Measurements from ENCODE around the gene PTPRC. TPM values are rescaled to one million over a fixed set of nuclear protein-coding genes. Genes with fewer than 3 reads are reported as not detected.

The PTPRC gene
- total RNA-seq, 2 experiments from 2014 or later: 177 to 241 TPM

DNA sequence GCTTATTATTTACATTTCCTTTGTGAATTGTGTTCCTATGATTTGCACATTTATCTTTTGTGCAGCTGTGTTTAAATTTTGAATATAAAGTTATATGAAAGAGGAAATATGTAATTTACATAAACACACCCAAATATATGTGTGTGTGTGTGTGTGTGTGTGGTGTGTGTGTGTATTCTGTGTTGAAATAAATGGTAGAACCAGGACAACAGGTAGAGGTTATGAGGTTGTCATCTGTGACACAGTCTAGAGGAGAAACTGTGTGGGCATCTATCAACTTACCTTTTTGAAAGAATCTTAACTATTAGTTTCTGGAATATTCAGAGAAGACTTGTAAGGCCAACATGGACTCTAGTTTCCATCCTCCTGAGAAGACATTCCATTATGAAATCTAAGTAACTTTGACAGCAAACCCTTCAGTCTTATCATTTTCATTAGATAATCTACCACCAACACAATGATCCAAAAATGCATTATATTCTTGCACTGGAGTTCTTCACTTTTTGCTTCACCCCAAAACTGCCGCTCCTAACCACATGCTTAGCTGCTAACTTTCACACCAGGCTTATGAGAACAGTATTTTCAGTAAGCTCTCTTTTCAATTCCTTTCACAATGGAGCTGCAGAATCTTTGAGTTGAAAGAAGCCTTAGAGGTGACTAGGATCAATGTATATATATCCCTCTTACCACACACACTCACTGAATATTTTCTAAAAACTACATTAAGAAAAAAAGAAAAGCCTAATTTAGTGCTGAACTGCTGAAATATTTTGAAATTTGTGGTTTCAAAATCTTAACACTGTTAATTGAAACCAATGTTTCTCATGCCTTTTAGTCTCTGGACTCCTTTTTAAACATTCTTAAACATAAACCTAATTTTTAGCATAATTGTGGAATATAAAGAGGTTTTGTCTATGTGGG lies 21.8 kb downstream of the PTPRC start:
- Histone ChIP-seq H3K4me3 (ENCODE audit: low read depth, low read length, poor library complexity, severe bottlenecking) (no peak overlapping the region), H3K4me1 (ENCODE audit: insufficient read depth, low read length, poor library complexity, severe bottlenecking) (peaks cover 84% of the 10 kb centered on the region), H3K27ac (ENCODE audit: low read depth, low read length, poor library complexity, severe bottlenecking) (peak overlapping the region; percentile 18), H3K9me2 (ENCODE audit: insufficient read depth, low read length) (no peaks in the 10 kb centered on the region), H3K36me3 (ENCODE audit: insufficient read depth, low read length) (peaks cover 49% of the 10 kb centered on the region), H3K79me2 (ENCODE audit: insufficient read depth, low read depth, low read length) (peaks cover 100% of the 10 kb centered on the region), H2AFZ (ENCODE audit: low read length) (no peak overlapping the region), H3K9me3 (ENCODE audit: low read length) (no peaks in the 10 kb centered on the region), H4K20me1 (ENCODE audit: insufficient read depth, low read length) (peaks cover 6% of the 10 kb centered on the region; the same call in 1 of the 2 replicates), H3K4me2 (ENCODE audit: low read length) (peak overlapping the region; percentile 30)
- TF ChIP-seq EZH2phosphoT487 (IDR thresholded peaks at IDR 0.05; ENCODE audit: borderline replicate concordance, low read depth, low read length): no peak
- TF ChIP-seq, protein P1, sequence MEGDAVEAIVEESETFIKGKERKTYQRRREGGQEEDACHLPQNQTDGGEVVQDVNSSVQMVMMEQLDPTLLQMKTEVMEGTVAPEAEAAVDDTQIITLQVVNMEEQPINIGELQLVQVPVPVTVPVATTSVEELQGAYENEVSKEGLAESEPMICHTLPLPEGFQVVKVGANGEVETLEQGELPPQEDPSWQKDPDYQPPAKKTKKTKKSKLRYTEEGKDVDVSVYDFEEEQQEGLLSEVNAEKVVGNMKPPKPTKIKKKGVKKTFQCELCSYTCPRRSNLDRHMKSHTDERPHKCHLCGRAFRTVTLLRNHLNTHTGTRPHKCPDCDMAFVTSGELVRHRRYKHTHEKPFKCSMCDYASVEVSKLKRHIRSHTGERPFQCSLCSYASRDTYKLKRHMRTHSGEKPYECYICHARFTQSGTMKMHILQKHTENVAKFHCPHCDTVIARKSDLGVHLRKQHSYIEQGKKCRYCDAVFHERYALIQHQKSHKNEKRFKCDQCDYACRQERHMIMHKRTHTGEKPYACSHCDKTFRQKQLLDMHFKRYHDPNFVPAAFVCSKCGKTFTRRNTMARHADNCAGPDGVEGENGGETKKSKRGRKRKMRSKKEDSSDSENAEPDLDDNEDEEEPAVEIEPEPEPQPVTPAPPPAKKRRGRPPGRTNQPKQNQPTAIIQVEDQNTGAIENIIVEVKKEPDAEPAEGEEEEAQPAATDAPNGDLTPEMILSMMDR (conservative IDR thresholded peaks at IDR 0.05; ENCODE audit: low read length): no peak
- DNase-seq (ENCODE audit: low spot score): no peak
- intact Hi-C loops (cut with micrococcal nuclease; ENCODE audit: unreplicated experiment): no loop called here
- no TSS peak for BruUV-seq (replicated peaks)
- ChIA-PET POLR2A (interaction anchor here (0.6 to 3.6 kb wide), 11 partner anchors 8 to 62 kb away, joined by 3 to 19 read pairs (median 4); partner anchors contain the start of gene PTPRC), CTCF (ENCODE audit: unreplicated experiment) (no interaction called here)

DNA sequence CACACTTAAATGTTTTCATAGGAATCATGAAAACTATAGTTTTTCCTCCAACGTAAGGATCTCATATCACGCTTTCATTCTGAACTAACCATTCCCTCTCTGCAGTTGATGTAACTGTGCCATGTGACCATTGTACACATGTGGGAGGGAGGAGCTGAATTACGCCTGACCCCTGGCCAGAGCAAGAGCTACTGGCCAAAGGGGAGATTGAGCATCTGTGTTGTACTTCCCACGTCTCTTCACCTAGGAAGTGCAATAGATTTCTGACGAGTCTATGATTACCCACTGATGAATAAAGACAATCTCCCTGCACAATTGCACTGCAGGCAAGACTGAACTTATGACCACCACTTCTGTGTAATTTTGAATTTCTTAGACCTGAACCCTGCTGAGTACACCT lies 24.0 kb downstream of the PTPRC start:
- intact Hi-C loops (cut with micrococcal nuclease; ENCODE audit: unreplicated experiment): no loop called here
- POLR2A ChIA-PET: interaction anchor here (0.6 to 1.8 kb wide), 22 partner anchors 9 to 893 kb away, joined by 3 to 11 read pairs (median 4); partner anchors contain the start of gene PTPRC
- Histone ChIP-seq H2AFZ (ENCODE audit: low read length) (no peak overlapping the region), H3K9me2 (ENCODE audit: insufficient read depth, low read length) (no peaks in the 10 kb centered on the region), H3K36me3 (ENCODE audit: insufficient read depth, low read length) (peaks cover 68% of the 10 kb centered on the region), H3K4me3 (ENCODE audit: low read depth, low read length, poor library complexity, severe bottlenecking) (no peak overlapping the region), H3K9me3 (ENCODE audit: low read length) (no peaks in the 10 kb centered on the region), H3K4me1 (ENCODE audit: insufficient read depth, low read length, poor library complexity, severe bottlenecking) (peaks cover 74% of the 10 kb centered on the region), H3K27ac (ENCODE audit: low read depth, low read length, poor library complexity, severe bottlenecking) (peak overlapping the region; percentile 46), H3K4me2 (ENCODE audit: low read length) (peak overlapping the region; percentile 79), H4K20me1 (ENCODE audit: insufficient read depth, low read length) (peaks cover 3% of the 10 kb centered on the region; the same call in 1 of the 2 replicates), H3K79me2 (ENCODE audit: insufficient read depth, low read depth, low read length) (peaks cover 100% of the 10 kb centered on the region)
- TF ChIP-seq EZH2phosphoT487 (IDR thresholded peaks at IDR 0.05; ENCODE audit: borderline replicate concordance, low read depth, low read length): no peak
- TF ChIP-seq, protein P1 (conservative IDR thresholded peaks at IDR 0.05; ENCODE audit: low read length): no peak
- DNase-seq (ENCODE audit: low spot score): no peak
- CTCF ChIA-PET (ENCODE audit: unreplicated experiment): no interaction called here
- no TSS peak for BruUV-seq (replicated peaks)

All from OCI-LY7 (cell line).